Medulla oblongata (tissue), 1 donor: ENCODE data around the gene LRRC10.

Experiments
- DNase-seq: peaks from one replicate; pipeline ENCODE4 v3.0.0-alpha.2; 2015; ENCODE audit errors: extremely low spot score

Gene LRRC10

GRCh38 chr12:69610729-69611128 lies at the start of gene LRRC10:
Gene LRRC10, minus strand, starts transcription at chr12:69610907. Its CDS starts 69 bp downstream, at chr12:69610838.
- DNase-seq = no peak

GRCh38 chr12:69660164-69660863 lies 49.6 kb upstream of the LRRC10 start:
- no peak for DNase-seq

- no peak for DNase-seq
Observed at GRCh38 chr12:69658203-69658602, 47.5 kb upstream of the LRRC10 start.

- DNase-seq = no peak
Observed at GRCh38 chr12:69657376-69658137, 46.9 kb upstream of the LRRC10 start.

GRCh38 chr12:69655616-69656340 lies 45.1 kb upstream of the LRRC10 start:
- no peak for DNase-seq

GRCh38 chr12:69653703-69654102 lies 43.0 kb upstream of the LRRC10 start:
- no peak for DNase-seq

GRCh38 chr12:69651922-69652321 lies 41.2 kb upstream of the LRRC10 start:
- no peak for DNase-seq

GRCh38 chr12:69649529-69649928 lies 38.8 kb upstream of the LRRC10 start:
- DNase-seq = no peak

GRCh38 chr12:69648476-69648875 lies 37.8 kb upstream of the LRRC10 start:
- no peak for DNase-seq

GRCh38 chr12:69647178-69647577 lies 36.5 kb upstream of the LRRC10 start:
- no peak for DNase-seq

GRCh38 chr12:69645031-69645430 lies 34.3 kb upstream of the LRRC10 start:
- DNase-seq = no peak

- DNase-seq = no peak
Observed at GRCh38 chr12:69644511-69644910, 33.8 kb upstream of the LRRC10 start.

- DNase-seq = no peak
Observed at GRCh38 chr12:69642531-69642930, 31.8 kb upstream of the LRRC10 start.

- no peak for DNase-seq
Observed at GRCh38 chr12:69641546-69641945, 30.8 kb upstream of the LRRC10 start.

- peak; percentile 80 for DNase-seq
Observed at GRCh38 chr12:69639400-69640016, 28.8 kb upstream of the LRRC10 start.

- DNase-seq = no peak
Observed at GRCh38 chr12:69633061-69633460, 22.4 kb upstream of the LRRC10 start.

GRCh38 chr12:69630191-69630590 lies 19.5 kb upstream of the LRRC10 start:
- DNase-seq = no peak

GRCh38 chr12:69627501-69627900 lies 16.8 kb upstream of the LRRC10 start:
- no peak for DNase-seq

- no peak for DNase-seq
Observed at GRCh38 chr12:69623970-69624369, 13.3 kb upstream of the LRRC10 start.

- DNase-seq = no peak
Observed at GRCh38 chr12:69621551-69621950, 10.8 kb upstream of the LRRC10 start.

- no peak for DNase-seq
Observed at GRCh38 chr12:69620921-69621320, 10.2 kb upstream of the LRRC10 start.

- no peak for DNase-seq
Observed at GRCh38 chr12:69620077-69620476, 9.4 kb upstream of the LRRC10 start.
